Loucy (cell line): ENCODE results near the gene ABCB11.
"Not testable (repeated sequence)": the region's sequence is repeated elsewhere in the genome, so short reads cannot be mapped to it uniquely, and the experiment has no call there.

Source experiments
- H2AFZ ChIP-seq: fragments of 200-600 bp; sonication (generic); 2 replicates; pipeline ENCODE4 v1.6.0; 2016; ENCODE audit warnings: antibody characterized with exemption, mild to moderate bottlenecking, low read length, moderate library complexity
- H3F3A ChIP-seq: fragments of 200-600 bp; 2 replicates; pipeline ENCODE4 v1.6.0; 2016; ENCODE audit warnings: antibody characterized with exemption, low read depth, mild to moderate bottlenecking
- H3K27me3 ChIP-seq: fragments of 200-600 bp; sonication (generic); 2 replicates; pipeline ENCODE4 v1.6.1; 2014; ENCODE audit warnings: low read length, mild to moderate bottlenecking; ENCODE audit not compliant: insufficient read depth, poor library complexity, severe bottlenecking
- H3K36me3 ChIP-seq: fragments of 200-600 bp; sonication (generic); 2 replicates; pipeline ENCODE4 v1.6.1; 2016; ENCODE audit warnings: low read length; ENCODE audit not compliant: insufficient read depth
- H3K4me1 ChIP-seq: fragments of 200-600 bp; sonication (generic); 2 replicates; pipeline ENCODE4 v1.5.1; 2014; ENCODE audit warnings: low read length, mild to moderate bottlenecking; ENCODE audit not compliant: insufficient read depth, poor library complexity, severe bottlenecking
- H3K4me2 ChIP-seq: fragments of 200-600 bp; sonication (generic); 2 replicates; pipeline ENCODE4 v1.6.0; 2014; ENCODE audit warnings: antibody characterized with exemption, low read length, low read depth, mild to moderate bottlenecking; ENCODE audit not compliant: poor library complexity, severe bottlenecking
- H3K4me3 ChIP-seq: fragments of 200-600 bp; sonication (generic); 2 replicates; pipeline ENCODE4 v1.5.1; 2014; ENCODE audit warnings: low read length, mild to moderate bottlenecking, mixed read lengths; ENCODE audit not compliant: poor library complexity, severe bottlenecking
- H3K79me2 ChIP-seq: fragments of 200-600 bp; sonication (generic); 2 replicates; pipeline ENCODE4 v1.6.1; 2014; ENCODE audit warnings: low read length; ENCODE audit not compliant: insufficient read depth
- H3K9ac ChIP-seq: fragments of 200-600 bp; sonication (generic); 2 replicates; pipeline ENCODE4 v1.6.0; 2014; ENCODE audit warnings: mild to moderate bottlenecking, low read depth, low read length, moderate library complexity; ENCODE audit not compliant: poor library complexity, severe bottlenecking
- H3K9me2 ChIP-seq: fragments of 200-600 bp; sonication (generic); replicated peaks from 2 replicates; pipeline ENCODE4 v1.6.1; 2016; ENCODE audit warnings: low read depth, low read length, mixed read lengths
- H3K9me3 ChIP-seq: fragments of 200-600 bp; sonication (generic); 2 replicates; pipeline ENCODE4 v1.6.1; 2014; ENCODE audit warnings: mild to moderate bottlenecking, antibody characterized with exemption, low read length, low read depth; ENCODE audit not compliant: insufficient read depth
- H4K20me1 ChIP-seq: fragments of 200-600 bp; sonication (generic); 2 replicates; pipeline ENCODE4 v1.6.0; 2014; ENCODE audit warnings: antibody characterized with exemption, low read length, mild to moderate bottlenecking; ENCODE audit not compliant: insufficient read depth, poor library complexity, severe bottlenecking
- EZH2phosphoT487 ChIP-seq: fragments of 200-600 bp; IDR thresholded peaks from 2 replicates; pipeline ENCODE4 v1.6.1; 2018; ENCODE audit warnings: antibody characterized with exemption, mild to moderate bottlenecking, moderate library complexity, borderline replicate concordance
- TF ChIP-seq, protein P1 (sequence below): fragments of 200-600 bp; sonication (generic); conservative IDR thresholded peaks from 2 replicates; pipeline ENCODE4 v1.5.1; 2014; ENCODE audit warnings: mild to moderate bottlenecking, antibody characterized with exemption, low read length

ABCB11 gene

DNA sequence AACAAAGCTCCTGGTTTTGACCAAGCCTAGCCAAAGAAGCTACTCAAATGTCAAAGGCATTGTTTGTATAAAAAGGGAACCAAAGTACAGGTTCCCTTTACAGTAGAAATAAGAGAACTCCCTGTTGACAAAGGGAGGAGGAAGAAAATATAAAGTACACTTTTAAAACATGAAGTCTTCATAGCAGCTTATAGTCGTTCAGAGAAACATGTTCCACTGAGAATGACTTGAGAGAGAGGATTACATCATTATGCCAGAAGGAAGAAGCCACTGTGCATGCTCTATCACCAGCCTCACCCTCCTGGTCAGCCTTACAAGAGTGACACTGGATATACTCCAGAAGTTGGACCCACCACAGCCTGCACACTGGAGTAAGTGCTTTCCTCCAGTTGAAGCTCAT is 35.8 kb upstream of the ABCB11 start:
- Histone ChIP-seq H3K9ac (no peak overlapping the region), H3K27me3 (no peaks in the 10 kb centered on the region), H3F3A (no peaks in the 10 kb centered on the region), H4K20me1 (no peaks in the 10 kb centered on the region), H3K4me2 (no peak overlapping the region), H3K9me2 (no peaks in the 10 kb centered on the region), H3K36me3 (no peaks in the 10 kb centered on the region), H2AFZ (peak overlapping the region; percentile 19), H3K9me3 (no peaks in the 10 kb centered on the region), H3K4me3 (no peak overlapping the region), H3K4me1 (peaks cover under 1% of the 10 kb centered on the region), H3K79me2 (no peaks in the 10 kb centered on the region)
- TF ChIP-seq EZH2phosphoT487: no peak
- TF ChIP-seq, protein P1, sequence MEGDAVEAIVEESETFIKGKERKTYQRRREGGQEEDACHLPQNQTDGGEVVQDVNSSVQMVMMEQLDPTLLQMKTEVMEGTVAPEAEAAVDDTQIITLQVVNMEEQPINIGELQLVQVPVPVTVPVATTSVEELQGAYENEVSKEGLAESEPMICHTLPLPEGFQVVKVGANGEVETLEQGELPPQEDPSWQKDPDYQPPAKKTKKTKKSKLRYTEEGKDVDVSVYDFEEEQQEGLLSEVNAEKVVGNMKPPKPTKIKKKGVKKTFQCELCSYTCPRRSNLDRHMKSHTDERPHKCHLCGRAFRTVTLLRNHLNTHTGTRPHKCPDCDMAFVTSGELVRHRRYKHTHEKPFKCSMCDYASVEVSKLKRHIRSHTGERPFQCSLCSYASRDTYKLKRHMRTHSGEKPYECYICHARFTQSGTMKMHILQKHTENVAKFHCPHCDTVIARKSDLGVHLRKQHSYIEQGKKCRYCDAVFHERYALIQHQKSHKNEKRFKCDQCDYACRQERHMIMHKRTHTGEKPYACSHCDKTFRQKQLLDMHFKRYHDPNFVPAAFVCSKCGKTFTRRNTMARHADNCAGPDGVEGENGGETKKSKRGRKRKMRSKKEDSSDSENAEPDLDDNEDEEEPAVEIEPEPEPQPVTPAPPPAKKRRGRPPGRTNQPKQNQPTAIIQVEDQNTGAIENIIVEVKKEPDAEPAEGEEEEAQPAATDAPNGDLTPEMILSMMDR: no peak

GRCh38 chr2:169065864-169066517 is 34.9 kb upstream of the ABCB11 start:
- TF ChIP-seq EZH2phosphoT487: no peak
- TF ChIP-seq, protein P1: no peak
- no peaks in the 10 kb centered on the region for H3K27me3 ChIP-seq
- no peak overlapping the region for H3K4me2 ChIP-seq
- H2AFZ ChIP-seq: no peak overlapping the region
- H3K9ac ChIP-seq: no peak overlapping the region
- H3K36me3 ChIP-seq: no peaks in the 10 kb centered on the region
- no peaks in the 10 kb centered on the region for H3K9me2 ChIP-seq
- H3K79me2 ChIP-seq: no peaks in the 10 kb centered on the region
- H3K9me3 ChIP-seq: no peaks in the 10 kb centered on the region
- no peaks in the 10 kb centered on the region for H3F3A ChIP-seq
- no peaks in the 10 kb centered on the region for H3K4me1 ChIP-seq
- no peak overlapping the region for H3K4me3 ChIP-seq
- H4K20me1 ChIP-seq: no peaks in the 10 kb centered on the region

- Histone ChIP-seq H3K4me1 (no peaks in the 10 kb centered on the region), H3F3A (no peaks in the 10 kb centered on the region), H3K27me3 (no peaks in the 10 kb centered on the region), H3K9me3 (no peaks in the 10 kb centered on the region), H3K79me2 (no peaks in the 10 kb centered on the region), H3K9ac (no peak overlapping the region), H2AFZ (no peak overlapping the region; the same call in 1 of the 2 replicates), H3K4me3 (no peak overlapping the region), H3K36me3 (no peaks in the 10 kb centered on the region), H3K4me2 (no peak overlapping the region), H3K9me2 (no peaks in the 10 kb centered on the region), H4K20me1 (no peaks in the 10 kb centered on the region)
- no peak for TF ChIP-seq EZH2phosphoT487
- TF ChIP-seq, protein P1: no peak
Measured at GRCh38 chr2:169065422-169065821, 34.3 kb upstream of the ABCB11 start.

DNA sequence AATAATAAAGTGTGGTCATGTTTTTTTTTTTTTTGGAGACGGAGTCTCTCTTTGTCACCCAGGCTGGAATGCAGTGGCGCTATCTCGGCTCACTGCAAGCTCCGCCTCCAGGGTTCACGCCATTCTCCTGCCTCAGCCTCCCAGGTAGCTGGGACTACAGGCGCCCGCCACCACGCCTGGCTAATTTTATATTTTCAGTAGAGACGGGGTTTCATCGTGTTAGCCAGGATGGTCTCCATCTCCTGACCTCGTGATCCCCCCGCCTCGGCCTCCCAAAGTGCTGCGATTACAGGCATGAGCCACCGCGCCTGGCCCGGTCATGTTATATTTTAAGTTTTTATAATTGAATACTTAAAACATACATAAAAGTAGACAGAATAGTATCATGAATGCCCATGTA is 33.1 kb upstream of the ABCB11 start:
- not testable (repeated sequence) for H3K4me1 ChIP-seq, H3K9me3 ChIP-seq, H3K4me2 ChIP-seq, H3F3A ChIP-seq, H3K4me3 ChIP-seq, H3K9me2 ChIP-seq, H2AFZ ChIP-seq, H3K79me2 ChIP-seq, H3K9ac ChIP-seq, H3K36me3 ChIP-seq, H3K27me3 ChIP-seq, H4K20me1 ChIP-seq

DNA sequence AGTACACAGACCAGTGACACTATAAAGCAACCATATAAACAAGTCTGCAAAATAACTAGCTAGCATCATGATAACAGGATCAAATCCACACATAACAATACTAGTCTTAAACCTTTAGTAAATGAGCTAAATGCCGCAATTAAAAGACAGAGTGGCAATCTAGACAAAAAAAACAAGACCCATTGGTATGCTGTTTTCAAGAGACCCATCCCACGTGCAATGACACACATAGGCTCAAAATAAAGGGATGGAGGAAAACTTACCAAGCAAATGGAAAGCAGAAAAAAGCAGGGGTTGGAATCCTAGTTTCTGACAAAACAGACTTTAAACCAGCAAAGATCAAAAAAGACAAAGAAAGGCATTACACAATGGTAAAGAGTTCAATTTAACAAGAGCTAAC is 23.5 kb upstream of the ABCB11 start:
- not testable (repeated sequence) for H3K4me1 ChIP-seq, H3K79me2 ChIP-seq, H2AFZ ChIP-seq, H3K27me3 ChIP-seq, H3K36me3 ChIP-seq, H3K4me2 ChIP-seq, H3K4me3 ChIP-seq, H4K20me1 ChIP-seq, H3K9ac ChIP-seq, H3K9me3 ChIP-seq, H3F3A ChIP-seq, H3K9me2 ChIP-seq
